K562 (cell line): ENCODE data around the gene CACNA1A. TPM values are rescaled to one million over a fixed set of nuclear protein-coding genes. Genes with fewer than 3 reads are reported as not detected.

ENCODE experiments used
- ATAC-seq: fragments of 200-7000 bp; cut with Tn5 transposase; 3 replicates; pipeline ENCODE4 v1.9.1; 2020; ENCODE audit warnings: moderate library complexity
- BruUV-seq: library from RNA; stranded (reverse); fragments of 400-500 nt; replicated peaks from 2 replicates; lab custom pipeline; 2021; lab: Mats Ljungman, UMichigan
- CTCF ChIA-PET: fragments of 300-600 bp; formaldehyde crosslinking; extraction: SDS; loops from one replicate; lab custom pipeline; 2021; ENCODE audit warnings: low intra/inter-chr PET ratio; lab: Yijun Ruan, JAX
- POLR2A ChIA-PET: fragments of 300-600, 350-650 bp; sonication (Branson Sonifier 250); formaldehyde crosslinking; extraction: SDS; loops from one replicate; lab custom pipeline; 2021; ENCODE audit warnings: antibody characterized with exemption, inconsistent platforms; lab: Yijun Ruan, JAX
- DNase-seq, 4 experiments: peaks; one replicate each; pipeline versions ENCODE4 v3.0.0 to v3.0.0-alpha.2; 2011 to 2018; ENCODE audit warnings: low spot score in 3 of 4, mixed read lengths in 3 of 4; ENCODE audit errors: extremely low read depth in 1 of 4
- FAIRE-seq: peaks from 2 replicates; lab custom pipeline; 2011; peaks lifted over from hg19 to GRCh38; lab: Jason Lieb, UNC
- H2AFZ ChIP-seq: 2 replicates; pipeline ENCODE4 v1.6.0; 2011; ENCODE audit warnings: low read depth, low read length, control low read depth, inconsistent platforms
- H3K27ac ChIP-seq: fragments of 200-600 bp; 3 replicates; pipeline ENCODE4 v1.8.0; 2011; ENCODE audit warnings: low read depth, mild to moderate bottlenecking, control low read depth, inconsistent platforms, low read length, moderate library complexity, mixed read lengths; ENCODE audit errors: extremely low read depth
- H3K27me3 ChIP-seq, 2 experiments: fragments of 300-600 bp in 1 of 2; 2 replicates in 1 of 2; 3 replicates in 1 of 2; pipeline versions ENCODE4 v1.6.0 to v1.8.0; 2011; ENCODE audit warnings: inconsistent platforms in 2 of 2, low read length in 2 of 2, mild to moderate bottlenecking in 1 of 2, mixed read lengths in 1 of 2, moderate library complexity in 1 of 2; ENCODE audit not compliant: control insufficient read depth in 2 of 2, insufficient read depth in 2 of 2
- H3K36me3 ChIP-seq: fragments of 300-600 bp; 3 replicates; pipeline ENCODE4 v1.8.0; 2011; ENCODE audit warnings: mild to moderate bottlenecking, low read length, inconsistent platforms; ENCODE audit not compliant: control insufficient read depth, insufficient read depth
- H3K4me1 ChIP-seq, 2 experiments: fragments of 200-600 bp in 1 of 2; replicated peaks in 1 of 2; 2 replicates in 1 of 2; 3 replicates in 1 of 2; pipeline versions ENCODE4 v1.5.1 to v1.8.0; 2011; ENCODE audit warnings: inconsistent platforms in 2 of 2, low read length in 2 of 2, mild to moderate bottlenecking in 1 of 2, mixed read lengths in 1 of 2, moderate library complexity in 1 of 2; ENCODE audit not compliant: control insufficient read depth in 2 of 2, insufficient read depth in 2 of 2
- H3K4me2 ChIP-seq: 2 replicates; pipeline ENCODE4 v1.6.1; 2011; ENCODE audit warnings: low read length, control low read depth, inconsistent platforms, mixed read lengths; ENCODE audit not compliant: insufficient read depth
- H3K4me3 ChIP-seq: fragments of 200-600 bp; sonication (generic), shearing (Covaris generic); 2 replicates; pipeline ENCODE4 v1.5.1; 2016; ENCODE audit warnings: control low read depth, inconsistent platforms
- H3K79me2 ChIP-seq: fragments of 200-600 bp; 3 replicates; pipeline ENCODE4 v1.8.0; 2011; ENCODE audit warnings: low read length, inconsistent platforms; ENCODE audit not compliant: control insufficient read depth, insufficient read depth
- H3K9ac ChIP-seq, 2 experiments: 2 replicates each; pipeline versions ENCODE4 v1.6.0 to v1.6.1; 2011; ENCODE audit warnings: low read depth in 2 of 2, low read length in 2 of 2, control low read depth in 1 of 2, inconsistent platforms in 1 of 2, mild to moderate bottlenecking in 1 of 2, mixed read lengths in 1 of 2; ENCODE audit not compliant: insufficient read depth in 1 of 2
- H3K9me1 ChIP-seq: one replicate; pipeline ENCODE4 v1.6.0; 2011; ENCODE audit warnings: inconsistent platforms, mild to moderate bottlenecking, low read length, moderate library complexity; ENCODE audit not compliant: control insufficient read depth, insufficient read depth
- H3K9me3 ChIP-seq: replicated peaks from 2 replicates; pipeline ENCODE4 v1.5.1; 2011; ENCODE audit warnings: low read depth, low read length, inconsistent platforms; ENCODE audit not compliant: control insufficient read depth, insufficient read depth
- H4K20me1 ChIP-seq: replicated peaks from 2 replicates; pipeline ENCODE4 v1.6.1; 2011; ENCODE audit warnings: low read length, inconsistent platforms, mixed read lengths; ENCODE audit not compliant: control insufficient read depth, insufficient read depth
- CBX5 ChIP-seq: IDR thresholded peaks from 2 replicates; pipeline ENCODE4 v1.6.1; 2014; ENCODE audit warnings: low read depth, borderline replicate concordance
- CREB1 ChIP-seq, 2 experiments: sonication (generic) in 1 of 2; formaldehyde crosslinking in 1 of 2; IDR thresholded peaks; 2 replicates each; pipeline versions ENCODE4 v1.6.1 to v1.8.0; 2012 to 2022; ENCODE audit warnings: inconsistent platforms in 1 of 2, mild to moderate bottlenecking in 1 of 2, missing genetic modification reagents in 1 of 2, moderate library complexity in 1 of 2
- FOXA1 ChIP-seq: fragments of 450-650 bp; IDR thresholded peaks from 2 replicates; pipeline ENCODE4 v1.6.1; 2016; ENCODE audit warnings: mild to moderate bottlenecking, borderline replicate concordance
- PHF21A ChIP-seq: fragments of 450-650 bp; IDR thresholded peaks from 2 replicates; pipeline ENCODE4 v1.6.1; 2017; ENCODE audit warnings: low read depth, borderline replicate concordance
- SIN3B ChIP-seq: fragments of 450-650 bp; IDR thresholded peaks from 2 replicates; pipeline ENCODE4 v1.6.1; 2017; ENCODE audit warnings: low read depth, mild to moderate bottlenecking, moderate library complexity
- SRSF9 ChIP-seq: fragments of 200-400 bp; formaldehyde crosslinking; IDR thresholded peaks from 2 replicates; pipeline ENCODE4 v1.6.1; 2017; ENCODE audit warnings: low read depth, low read length, borderline replicate concordance
- TCF7 ChIP-seq: sonication (generic); IDR thresholded peaks from 2 replicates; pipeline ENCODE4 v1.6.1; 2016; ENCODE audit warnings: antibody characterized with exemption, borderline replicate concordance
- ZNF639 ChIP-seq, 2 experiments: fragments of 200-800 bp in 1 of 2; sonication (Bioruptor generic) in 1 of 2; sonication (generic) in 1 of 2; formaldehyde crosslinking in 1 of 2; IDR thresholded peaks in 1 of 2; conservative IDR thresholded peaks in 1 of 2; 2 replicates each; pipeline versions ENCODE4 v1.5.0 to v1.6.1; 2016 to 2020; ENCODE audit warnings: missing compliant biosample characterization in 1 of 2, missing genetic modification characterization in 1 of 2, missing genetic modification reagents in 1 of 2
- ZNF699 ChIP-seq: fragments of 250-450 bp; sonication (Bioruptor Pico); IDR thresholded peaks from 2 replicates; pipeline ENCODE4 v1.8.0; 2021; ENCODE audit warnings: mild to moderate bottlenecking, moderate library complexity; ENCODE audit not compliant: insufficient replicate concordance
- ZSCAN32 ChIP-seq: fragments of 450-650 bp; formaldehyde crosslinking; IDR thresholded peaks from 2 replicates; pipeline ENCODE4 v1.4.0; 2020; ENCODE audit warnings: mild to moderate bottlenecking, moderate library complexity
- WGBS: fragments of 100-300 bp; shearing (Covaris generic); methylation state at CpG from one replicate; pipeline ENCODE4 v1.1.6; 2016; ENCODE audit warnings: low coverage, mixed read lengths; ENCODE audit not compliant: insufficient coverage; ENCODE audit errors: missing lambda C conversion rate; 5-methylcytosine and 5-hydroxymethylcytosine counted together
- in situ Hi-C: fragments of 300-500 bp; cut with MboI; formaldehyde crosslinking; loops from 4 replicates; pipeline ENCODE4 v1.15.0; 2018; ENCODE audit warnings: inconsistent platforms, mixed read lengths
- intact Hi-C: fragments of 100-400 bp; cut with micrococcal nuclease; formaldehyde crosslinking; loops from 2 replicates; pipeline ENCODE4 v1.14.2; 2022
- polyA plus RNA-seq, 8 experiments: library from polyadenylated mRNA; depleted of rRNA in 4 of 8; stranded (reverse) in 5 of 8; unstranded in 3 of 8; fragments of >200 nt; fragmentation: Nextera tagmentation in 2 of 8; fragmentation: Illumina TruSeq in 1 of 8; extraction: Ambion mirVana in 2 of 8; extraction: Trizol in 1 of 8; gene quantifications; 2 replicates each; pipeline versions ENCODE4 v1.2.1 to v1.2.3, GENCODE V29; 2011 to 2014; ENCODE audit warnings: inconsistent platforms in 1 of 8, missing spikeins in 1 of 8
- total RNA-seq, 7 experiments: library from RNA; depleted of rRNA in 6 of 7; stranded (reverse); fragments of >200 nt in 6 of 7; fragmentation: Illumina TruSeq in 2 of 7; extraction: Trizol in 2 of 7; gene quantifications; 2 replicates each; pipeline versions ENCODE4 v1.2.1 to v1.2.3, GENCODE V29; 2011 to 2021; ENCODE audit warnings: low replicate concordance in 1 of 7
- TF ChIP-seq, protein P1 (sequence below), 2 experiments: fragments of 450-650 bp; IDR thresholded peaks; 2 replicates each; pipeline ENCODE4 v1.6.1; 2016; ENCODE audit warnings: mild to moderate bottlenecking in 2 of 2, borderline replicate concordance in 1 of 2, low read depth in 1 of 2, moderate library complexity in 1 of 2

CACNA1A gene
- total and polyA plus RNA-seq, 9 of the 15 experiments (the other 6 are each of a cell fraction or from before 2014, with no cell fraction given): 0.03 to 0.20 (median 0.09) TPM; not detected in 1

- no TSS peak for BruUV-seq
- 4% methylated on average over 5 of the region's 5 CpGs for WGBS
Observed at GRCh38 chr19:13270514-13271105, 235.7 kb downstream of the CACNA1A start.

More at GRCh38 chr19:13270514-13271105, 235.7 kb downstream of the CACNA1A start:
- POLR2A ChIA-PET: interaction anchor here (0.6 kb wide), 2 partner anchors 162 to 242 kb away, joined by 3 read pairs; no protein-coding TSS in a partner anchor
- intact Hi-C loops (no loop called here), in situ Hi-C loops (loop anchor here (10.0 kb wide), 1 partner anchor 574 kb away; no protein-coding TSS in a partner anchor)
- no peak overlapping the region for H3K4me2 ChIP-seq
- no peak for TF ChIP-seq CREB1 (IDR thresholded peaks at IDR 0.05)
- TF ChIP-seq CREB1 (CRISPR knock-in tag; IDR thresholded peaks at IDR 0.05): no peak
- TF ChIP-seq CBX5: no peak
- no peak for TF ChIP-seq ZSCAN32 (CRISPR knock-in tag)
- TF ChIP-seq SIN3B: no peak
- TF ChIP-seq, protein P1, sequence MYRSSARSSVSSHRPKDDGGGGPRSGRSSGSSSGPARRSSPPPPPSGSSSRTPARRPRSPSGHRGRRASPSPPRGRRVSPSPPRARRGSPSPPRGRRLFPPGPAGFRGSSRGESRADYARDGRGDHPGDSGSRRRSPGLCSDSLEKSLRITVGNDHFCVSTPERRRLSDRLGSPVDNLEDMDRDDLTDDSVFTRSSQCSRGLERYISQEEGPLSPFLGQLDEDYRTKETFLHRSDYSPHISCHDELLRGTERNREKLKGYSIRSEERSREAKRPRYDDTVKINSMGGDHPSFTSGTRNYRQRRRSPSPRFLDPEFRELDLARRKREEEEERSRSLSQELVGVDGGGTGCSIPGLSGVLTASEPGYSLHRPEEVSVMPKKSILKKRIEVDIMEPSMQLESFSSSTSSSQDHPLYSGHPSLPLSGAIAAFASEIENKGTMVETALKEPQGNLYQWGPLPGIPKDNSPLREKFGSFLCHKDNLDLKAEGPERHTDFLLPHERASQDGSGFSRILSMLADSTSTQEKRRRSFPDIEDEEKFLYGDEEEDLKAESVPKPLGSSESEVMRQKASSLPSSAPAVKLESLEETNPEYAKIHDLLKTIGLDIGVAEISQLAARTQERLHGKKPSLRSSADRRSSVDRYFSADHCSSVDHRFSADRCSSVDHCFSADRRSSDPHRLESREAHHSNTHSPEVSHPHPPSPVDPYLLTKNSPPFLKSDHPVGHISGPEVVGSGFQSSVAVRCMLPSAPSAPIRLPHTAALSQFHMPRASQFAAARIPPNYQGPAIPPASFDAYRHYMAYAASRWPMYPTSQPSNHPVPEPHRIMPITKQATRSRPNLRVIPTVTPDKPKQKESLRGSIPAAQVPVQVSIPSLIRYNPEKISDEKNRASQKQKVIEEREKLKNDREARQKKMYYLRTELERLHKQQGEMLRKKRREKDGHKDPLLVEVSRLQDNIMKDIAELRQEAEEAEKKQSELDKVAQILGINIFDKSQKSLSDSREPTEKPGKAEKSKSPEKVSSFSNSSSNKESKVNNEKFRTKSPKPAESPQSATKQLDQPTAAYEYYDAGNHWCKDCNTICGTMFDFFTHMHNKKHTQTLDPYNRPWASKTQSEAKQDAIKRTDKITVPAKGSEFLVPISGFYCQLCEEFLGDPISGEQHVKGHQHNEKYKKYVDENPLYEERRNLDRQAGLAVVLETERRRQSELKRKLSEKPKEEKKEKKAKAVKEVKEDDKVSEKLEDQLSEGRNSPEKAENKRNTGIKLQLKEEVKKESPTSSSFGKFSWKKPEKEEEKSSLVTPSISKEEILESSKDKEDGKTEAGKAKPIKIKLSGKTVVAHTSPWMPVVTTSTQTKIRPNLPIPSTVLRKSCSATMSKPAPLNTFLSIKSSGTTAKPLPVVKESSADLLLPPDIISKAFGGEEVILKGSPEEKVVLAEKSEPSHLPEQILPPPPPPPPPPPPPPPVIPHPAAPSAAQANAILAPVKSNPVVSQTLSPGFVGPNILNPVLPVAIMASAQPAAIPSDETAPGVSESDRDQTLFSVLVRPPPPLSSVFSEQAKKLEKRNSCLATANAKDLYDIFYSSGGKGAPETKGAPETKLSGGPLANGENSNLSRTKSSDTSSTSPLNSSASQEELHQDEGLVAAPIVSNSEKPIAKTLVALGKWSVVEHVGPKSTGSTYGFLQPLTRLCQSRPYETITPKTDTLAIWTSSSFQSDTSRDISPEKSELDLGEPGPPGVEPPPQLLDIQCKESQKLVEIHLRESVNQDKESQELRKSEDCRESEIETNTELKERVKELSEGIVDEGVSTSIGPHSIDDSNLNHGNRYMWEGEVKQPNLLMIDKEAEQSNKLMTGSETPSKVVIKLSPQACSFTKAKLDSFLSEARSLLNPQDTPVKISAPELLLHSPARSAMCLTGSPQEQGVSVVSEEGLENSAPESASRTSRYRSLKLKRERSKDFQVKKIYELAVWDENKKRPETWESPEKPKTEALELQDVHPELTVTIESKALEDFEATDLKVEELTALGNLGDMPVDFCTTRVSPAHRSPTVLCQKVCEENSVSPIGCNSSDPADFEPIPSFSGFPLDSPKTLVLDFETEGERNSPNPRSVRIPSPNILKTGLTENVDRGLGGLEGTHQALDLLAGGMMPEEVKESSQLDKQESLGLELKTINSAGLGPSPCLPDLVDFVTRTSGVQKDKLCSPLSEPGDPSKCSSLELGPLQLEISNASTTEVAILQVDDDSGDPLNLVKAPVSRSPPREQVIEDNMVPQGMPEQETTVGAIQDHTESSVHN (IDR thresholded peaks at IDR 0.05; ENCODE audit: borderline replicate concordance in 1 of 2, low read depth in 1 of 2): no peak
- no peak for TF ChIP-seq SRSF9
- no peak for TF ChIP-seq FOXA1
- no peak for TF ChIP-seq TCF7
- TF ChIP-seq PHF21A: no peak
- TF ChIP-seq ZNF639 (CRISPR knock-in tag; conservative IDR thresholded peaks at IDR 0.05 in 1 of 2, IDR thresholded peaks at IDR 0.05 in 1 of 2): no peak
- TF ChIP-seq ZNF699: no peak
- H3K4me3 ChIP-seq: no peak overlapping the region
- no peaks in the 10 kb centered on the region for H3K9me1 ChIP-seq
- ATAC-seq (no peak), FAIRE-seq (no peak), DNase-seq (no peak)
- H3K27me3 ChIP-seq: peaks cover 17 to 52% of the 10 kb centered on the region in 2 experiments
- CTCF ChIA-PET: no interaction called here
- peaks cover 0 to 6% of the 10 kb centered on the region in 2 experiments; a peak in 1 of 5 replicates for H3K4me1 ChIP-seq
- H2AFZ ChIP-seq: no peak overlapping the region
- H3K36me3 ChIP-seq: no peaks in the 10 kb centered on the region
- H3K9me3 ChIP-seq: no peaks in the 10 kb centered on the region
- H3K79me2 ChIP-seq: no peaks in the 10 kb centered on the region
- H3K27ac ChIP-seq: no peak overlapping the region
- no peaks in the 10 kb centered on the region for H4K20me1 ChIP-seq
- H3K9ac ChIP-seq: no peak overlapping the region
